ENCODE data around the gene TRAPPC10.

DNA sequence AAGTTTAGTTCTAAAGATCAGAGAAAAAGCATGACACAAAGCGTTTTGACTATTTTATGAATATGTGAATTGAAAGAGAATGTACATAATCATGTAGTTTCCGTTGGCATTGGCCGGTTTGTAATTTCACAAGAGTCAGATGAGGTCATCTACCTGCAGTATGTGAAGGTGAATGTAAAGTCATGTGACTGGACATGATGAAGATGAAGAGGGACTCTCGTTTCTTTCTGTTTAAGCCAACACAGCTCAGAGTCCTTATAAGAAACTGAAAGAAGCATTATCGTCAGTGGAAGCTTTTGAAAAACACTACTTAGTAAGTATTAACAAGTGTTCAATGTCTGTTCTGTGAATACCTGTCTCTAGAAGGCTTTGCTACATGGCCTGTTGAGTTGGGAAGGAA, 64.2 kb downstream of the TRAPPC10 start:
- TF ChIP-seq, protein P1, sequence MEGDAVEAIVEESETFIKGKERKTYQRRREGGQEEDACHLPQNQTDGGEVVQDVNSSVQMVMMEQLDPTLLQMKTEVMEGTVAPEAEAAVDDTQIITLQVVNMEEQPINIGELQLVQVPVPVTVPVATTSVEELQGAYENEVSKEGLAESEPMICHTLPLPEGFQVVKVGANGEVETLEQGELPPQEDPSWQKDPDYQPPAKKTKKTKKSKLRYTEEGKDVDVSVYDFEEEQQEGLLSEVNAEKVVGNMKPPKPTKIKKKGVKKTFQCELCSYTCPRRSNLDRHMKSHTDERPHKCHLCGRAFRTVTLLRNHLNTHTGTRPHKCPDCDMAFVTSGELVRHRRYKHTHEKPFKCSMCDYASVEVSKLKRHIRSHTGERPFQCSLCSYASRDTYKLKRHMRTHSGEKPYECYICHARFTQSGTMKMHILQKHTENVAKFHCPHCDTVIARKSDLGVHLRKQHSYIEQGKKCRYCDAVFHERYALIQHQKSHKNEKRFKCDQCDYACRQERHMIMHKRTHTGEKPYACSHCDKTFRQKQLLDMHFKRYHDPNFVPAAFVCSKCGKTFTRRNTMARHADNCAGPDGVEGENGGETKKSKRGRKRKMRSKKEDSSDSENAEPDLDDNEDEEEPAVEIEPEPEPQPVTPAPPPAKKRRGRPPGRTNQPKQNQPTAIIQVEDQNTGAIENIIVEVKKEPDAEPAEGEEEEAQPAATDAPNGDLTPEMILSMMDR (IDR thresholded peaks at IDR 0.05), result no peak
- TF ChIP-seq POLR2A (IDR thresholded peaks at IDR 0.05) (no peak), POLR2AphosphoS5 (IDR thresholded peaks at IDR 0.05) (no peak)
